Tibial nerve (tissue), 4 donors: Measurements from ENCODE around the gene STYX.

Source experiments
- EP300 ChIP-seq, 2 donors: sonication (generic); formaldehyde crosslinking; IDR thresholded peaks; one replicate each; pipeline ENCODE4 v1.6.1; 2017; ENCODE audit warnings: antibody characterized with exemption in 2 of 2, mild to moderate bottlenecking in 1 of 2
- POLR2A ChIP-seq, 2 donors: fragments of 450-650 bp; IDR thresholded peaks; one replicate each; pipeline ENCODE4 v1.6.1; 2017; ENCODE audit warnings: antibody characterized with exemption in 2 of 2, mild to moderate bottlenecking in 2 of 2, moderate library complexity in 2 of 2
- TF ChIP-seq, protein P1 (sequence below), 5 experiments: fragments of 200-600 bp in 3 of 5; fragments of 450-650 bp in 2 of 5; sonication (generic) in 3 of 5; IDR thresholded peaks; one replicate each; pipeline ENCODE4 v1.5.1; 2016 to 2019; ENCODE audit warnings: antibody characterized with exemption in 5 of 5, mild to moderate bottlenecking in 3 of 5, moderate library complexity in 2 of 5

DNA sequence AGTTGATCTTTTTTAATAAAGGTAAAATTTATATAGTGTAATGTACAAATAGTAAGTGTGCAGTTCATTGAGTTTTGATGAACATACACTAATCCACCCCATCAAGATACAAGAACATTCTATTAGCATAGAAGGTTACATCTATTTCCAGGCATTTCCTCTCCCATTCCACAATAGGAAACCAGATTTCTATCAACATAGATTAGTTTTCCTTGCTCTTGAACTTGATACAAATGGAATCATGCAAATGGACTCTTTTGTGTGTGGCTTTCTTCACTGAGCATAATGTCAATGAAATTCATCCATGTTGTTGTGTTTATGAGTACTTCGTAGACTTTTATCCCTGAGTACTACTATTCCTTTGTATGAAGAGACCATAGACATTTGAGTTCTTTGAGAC, 10.8 kb downstream of the STYX start:
- TF ChIP-seq, protein P1, sequence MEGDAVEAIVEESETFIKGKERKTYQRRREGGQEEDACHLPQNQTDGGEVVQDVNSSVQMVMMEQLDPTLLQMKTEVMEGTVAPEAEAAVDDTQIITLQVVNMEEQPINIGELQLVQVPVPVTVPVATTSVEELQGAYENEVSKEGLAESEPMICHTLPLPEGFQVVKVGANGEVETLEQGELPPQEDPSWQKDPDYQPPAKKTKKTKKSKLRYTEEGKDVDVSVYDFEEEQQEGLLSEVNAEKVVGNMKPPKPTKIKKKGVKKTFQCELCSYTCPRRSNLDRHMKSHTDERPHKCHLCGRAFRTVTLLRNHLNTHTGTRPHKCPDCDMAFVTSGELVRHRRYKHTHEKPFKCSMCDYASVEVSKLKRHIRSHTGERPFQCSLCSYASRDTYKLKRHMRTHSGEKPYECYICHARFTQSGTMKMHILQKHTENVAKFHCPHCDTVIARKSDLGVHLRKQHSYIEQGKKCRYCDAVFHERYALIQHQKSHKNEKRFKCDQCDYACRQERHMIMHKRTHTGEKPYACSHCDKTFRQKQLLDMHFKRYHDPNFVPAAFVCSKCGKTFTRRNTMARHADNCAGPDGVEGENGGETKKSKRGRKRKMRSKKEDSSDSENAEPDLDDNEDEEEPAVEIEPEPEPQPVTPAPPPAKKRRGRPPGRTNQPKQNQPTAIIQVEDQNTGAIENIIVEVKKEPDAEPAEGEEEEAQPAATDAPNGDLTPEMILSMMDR (IDR thresholded peaks at IDR 0.05) = no peak
- no peak for TF ChIP-seq EP300 (IDR thresholded peaks at IDR 0.05)
- TF ChIP-seq POLR2A (IDR thresholded peaks at IDR 0.05) = no peak
